HepG2 (cell line): ENCODE data around the gene ZER1. TPM values are rescaled to one million over a fixed set of nuclear protein-coding genes. Genes with fewer than 3 reads are reported as not detected.

Source experiments
- ATAC-seq: fragments of 200-7000 bp; cut with Tn5 transposase; 3 replicates; pipeline ENCODE4 v1.9.1; 2020; ENCODE audit warnings: mild to moderate bottlenecking, moderate library complexity
- BruUV-seq: library from RNA; stranded (reverse); fragments of 400-500 nt; replicated peaks from 2 replicates; lab custom pipeline; 2021; lab: Mats Ljungman, UMichigan
- CTCF ChIA-PET: fragments of 300-600 bp; formaldehyde crosslinking; extraction: SDS; loops from one replicate; lab custom pipeline; 2021; ENCODE audit warnings: low total read pairs, inconsistent platforms, low intra/inter-chr PET ratio; lab: Yijun Ruan, JAX
- POLR2A ChIA-PET: fragments of 350-600 bp; sonication (Branson Sonifier 250); formaldehyde crosslinking; loops from one replicate; lab custom pipeline; 2020; ENCODE audit warnings: antibody characterized with exemption, inconsistent platforms; lab: Yijun Ruan, JAX
- DNase-seq: peaks from one replicate; pipeline ENCODE4 v3.0.0-alpha.2; 2015; ENCODE audit warnings: low spot score
- FAIRE-seq: peaks from 3 replicates; lab custom pipeline; 2011; peaks lifted over from hg19 to GRCh38; lab: Jason Lieb, UNC
- H2AFZ ChIP-seq: one replicate; pipeline ENCODE4 v1.6.1; 2011; ENCODE audit warnings: low read length, inconsistent platforms
- H3K27ac ChIP-seq: fragments of 300-600 bp; 3 replicates; pipeline ENCODE4 v1.8.0; 2011; ENCODE audit warnings: mixed run types, mild to moderate bottlenecking, mixed read lengths, low read length, inconsistent platforms; ENCODE audit not compliant: insufficient read depth; ENCODE audit errors: extremely low read length
- H3K27me3 ChIP-seq, 2 experiments: fragments of 200-600 bp in 1 of 2; 2 replicates in 1 of 2; 3 replicates in 1 of 2; pipeline versions ENCODE4 v1.6.0 to v1.8.0; 2011; ENCODE audit warnings: low read length in 2 of 2, mild to moderate bottlenecking in 2 of 2, moderate library complexity in 2 of 2, inconsistent platforms in 1 of 2; ENCODE audit not compliant: insufficient read depth in 2 of 2, control insufficient read depth in 1 of 2
- H3K36me3 ChIP-seq, 2 experiments: fragments of 200-600 bp in 1 of 2; replicated peaks in 1 of 2; 2 replicates in 1 of 2; 3 replicates in 1 of 2; pipeline versions ENCODE4 v1.5.1 to v1.8.0; 2011; ENCODE audit warnings: low read length in 2 of 2, inconsistent platforms in 1 of 2; ENCODE audit not compliant: insufficient read depth in 2 of 2, control insufficient read depth in 1 of 2
- H3K4me1 ChIP-seq: 2 replicates; pipeline ENCODE4 v1.5.1; 2012; ENCODE audit warnings: low read length, inconsistent platforms; ENCODE audit not compliant: insufficient read depth
- H3K4me2 ChIP-seq: 2 replicates; pipeline ENCODE4 v1.6.0; 2011; ENCODE audit warnings: low read depth, low read length, inconsistent platforms
- H3K4me3 ChIP-seq, 3 experiments: fragments of 200-600 bp in 1 of 3; sonication (generic), shearing (Covaris generic) in 1 of 3; replicated peaks in 1 of 3; 2 replicates each; pipeline ENCODE4 v1.5.1; 2011 to 2016; ENCODE audit warnings: low read length in 3 of 3, inconsistent platforms in 2 of 3, low read depth in 2 of 3, mild to moderate bottlenecking in 2 of 3, control low read depth in 1 of 3, mixed read lengths in 1 of 3; ENCODE audit not compliant: insufficient read depth in 1 of 3
- H3K79me2 ChIP-seq: one replicate; pipeline ENCODE4 v1.6.1; 2011; ENCODE audit warnings: low read length, inconsistent platforms; ENCODE audit not compliant: insufficient read depth
- H3K9ac ChIP-seq: 2 replicates; pipeline ENCODE4 v1.6.0; 2011; ENCODE audit warnings: mild to moderate bottlenecking, low read depth, low read length, inconsistent platforms; ENCODE audit not compliant: insufficient read depth
- H3K9me3 ChIP-seq: 2 replicates; pipeline ENCODE4 v1.5.1; 2012; ENCODE audit warnings: mild to moderate bottlenecking, low read length
- H4K20me1 ChIP-seq: 2 replicates; pipeline ENCODE4 v1.6.0; 2011; ENCODE audit warnings: inconsistent platforms, mild to moderate bottlenecking, low read length, moderate library complexity; ENCODE audit not compliant: insufficient read depth
- ATF7 ChIP-seq, 2 experiments: fragments of 450-650 bp in 1 of 2; sonication (generic) in 1 of 2; formaldehyde crosslinking in 1 of 2; IDR thresholded peaks; 2 replicates each; pipeline versions ENCODE4 v1.4.0 to v1.6.1; 2016 to 2020; ENCODE audit warnings: antibody characterized with exemption in 1 of 2, mild to moderate bottlenecking in 1 of 2, missing genetic modification reagents in 1 of 2
- CTCF ChIP-seq: sonication (generic); formaldehyde crosslinking; IDR thresholded peaks from 2 replicates; pipeline ENCODE4 v1.5.0; 2020; ENCODE audit warnings: mild to moderate bottlenecking, missing genetic modification reagents, moderate library complexity
- NR2F1 ChIP-seq, 2 experiments: fragments of 450-650 bp in 1 of 2; formaldehyde crosslinking in 1 of 2; IDR thresholded peaks; 2 replicates each; pipeline versions ENCODE4 v1.5.0 to v1.6.1; 2016 to 2020; ENCODE audit warnings: mild to moderate bottlenecking in 1 of 2, missing compliant biosample characterization in 1 of 2, missing genetic modification reagents in 1 of 2, moderate library complexity in 1 of 2
- PITX1 ChIP-seq: sonication (generic); formaldehyde crosslinking; IDR thresholded peaks from 2 replicates; pipeline ENCODE4 v1.5.1; 2020; ENCODE audit warnings: mild to moderate bottlenecking, missing genetic modification reagents
- SRSF9 ChIP-seq: fragments of 200-400 bp; formaldehyde crosslinking; IDR thresholded peaks from 2 replicates; pipeline ENCODE4 v1.6.1; 2018; ENCODE audit warnings: borderline replicate concordance, mild to moderate bottlenecking, low read depth, low read length; ENCODE audit not compliant: insufficient read depth, poor library complexity, severe bottlenecking
- ZNF281 ChIP-seq: sonication (generic); formaldehyde crosslinking; IDR thresholded peaks from 2 replicates; pipeline ENCODE4 v1.4.0; 2020; ENCODE audit warnings: missing genetic modification reagents, borderline replicate concordance
- WGBS: methylation state at CpG from one replicate; pipeline ENCODE4 v1.1.6; 2017; ENCODE audit warnings: low lambda C conversion rate; 5-methylcytosine and 5-hydroxymethylcytosine counted together
- in situ Hi-C: cut with HindIII; loops from 2 replicates; pipeline ENCODE4 v1.10.0; 2017; ENCODE audit warnings: low pct_unique_long_range_greater_than_20kb; ENCODE audit not compliant: extremely low pct_ligation_motif_present
- intact Hi-C: fragments of 100-400 bp; cut with micrococcal nuclease; formaldehyde crosslinking; loops from one replicate; pipeline ENCODE4 v1.10.0; 2022; ENCODE audit not compliant: unreplicated experiment
- polyA plus RNA-seq, 8 experiments: library from polyadenylated mRNA; depleted of rRNA in 3 of 8; stranded (reverse) in 7 of 8; unstranded in 1 of 8; fragments of >200 nt; fragmentation: Illumina TruSeq in 4 of 8; extraction: Trizol in 4 of 8; gene quantifications; 2 replicates each; pipeline versions ENCODE4 v1.2.1 to v1.2.3, GENCODE V29; 2011 to 2016; ENCODE audit warnings: low read depth in 4 of 8, missing spikeins in 1 of 8, mixed read lengths in 1 of 8; ENCODE audit not compliant: insufficient read depth in 1 of 8
- total RNA-seq, 5 experiments: library from RNA; depleted of rRNA; stranded (reverse); fragments of >200 nt; fragmentation: Illumina TruSeq; extraction: Trizol; gene quantifications; 2 replicates each; pipeline ENCODE4 v1.2.3, GENCODE V29; 2016; ENCODE audit warnings: low read depth in 1 of 5

ZER1 gene
- total and polyA plus RNA-seq, 2 of the 13 experiments (the other 11 are each of a cell fraction or from before 2014, with no cell fraction given): 7.7 to 40.0 TPM

DNA sequence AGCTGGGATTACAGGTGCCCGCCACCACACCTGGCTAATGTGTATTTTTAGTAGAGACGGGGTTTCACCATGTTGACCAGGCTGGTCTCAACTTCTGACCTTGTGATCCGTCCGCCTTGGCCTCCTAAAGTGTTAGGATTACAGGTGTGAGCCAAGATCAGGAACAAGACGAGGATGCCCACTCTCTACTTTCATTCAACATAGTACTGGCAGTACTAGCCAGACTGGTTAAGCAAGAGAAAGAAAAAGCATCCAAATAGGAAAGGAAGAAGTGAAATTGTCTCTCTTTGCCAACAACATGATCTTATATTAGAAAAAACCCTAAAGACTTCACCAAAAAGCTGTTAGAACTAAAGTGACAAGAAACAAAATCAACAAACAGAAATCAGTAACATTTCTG, 39.1 kb upstream of the ZER1 start (continued):
- TF ChIP-seq ZNF281 (CRISPR knock-in tag): no peak
- no peak for TF ChIP-seq PITX1 (CRISPR knock-in tag)
- TF ChIP-seq SRSF9: no peak
- TF ChIP-seq ATF7 (IDR thresholded peaks at IDR 0.05): no peak
- TF ChIP-seq ATF7 (CRISPR knock-in tag; IDR thresholded peaks at IDR 0.05): no peak

DNA sequence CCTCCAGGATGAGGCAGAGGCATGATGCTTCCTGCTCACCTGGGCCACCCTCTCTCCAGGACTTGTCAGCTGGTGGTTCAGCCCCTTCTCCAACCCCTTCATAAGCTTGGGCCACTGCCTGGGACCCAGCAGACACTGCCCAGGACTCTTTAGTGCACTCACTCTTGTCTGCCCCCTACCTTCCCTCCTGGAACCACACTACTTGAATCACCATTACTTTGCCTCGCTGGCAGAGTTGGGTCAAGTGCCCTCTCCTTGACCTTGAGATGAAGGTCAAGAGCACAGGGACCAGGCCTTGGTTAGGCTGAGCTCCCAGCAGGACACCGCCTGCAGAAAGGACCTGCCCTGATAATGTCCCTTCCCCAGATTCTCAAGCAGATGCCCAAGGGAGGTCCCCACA, 38.1 kb upstream of the ZER1 start:
- Histone ChIP-seq H3K36me3 (peaks cover 6 to 22% of the 10 kb centered on the region in 2 experiments; a peak in 4 of 5 replicates), H3K27me3 (no peaks in the 10 kb centered on the region), H3K4me3 (no peak overlapping the region), H3K9ac (no peak overlapping the region), H3K27ac (no peak overlapping the region)
- no TSS peak for BruUV-seq
- peak; percentile 20 for ATAC-seq
- ChIA-PET CTCF (no interaction called here), POLR2A (interaction anchor here (2.7 kb wide), 1 partner anchor 8 kb away, joined by 11 read pairs; the partner anchor contains the start of gene ENDOG)
- no peak for FAIRE-seq
- TF ChIP-seq CTCF (CRISPR knock-in tag) (peak; percentile 26; the same call in 1 of the 2 replicates), NR2F1 (CRISPR knock-in tag; IDR thresholded peaks at IDR 0.05) (no peak)
- TF ChIP-seq, all 625 proteins: peak for 1
- H4K20me1 ChIP-seq: no peaks in the 10 kb centered on the region
- DNase-seq: no peak
- H3K9me3 ChIP-seq: no peaks in the 10 kb centered on the region
- 89% methylated on average over 2 of the region's 2 CpGs for WGBS
- H3K4me2 ChIP-seq: no peak overlapping the region
- H2AFZ ChIP-seq: no peak overlapping the region
- intact Hi-C loops (no loop called here), in situ Hi-C loops (no loop called here)
- H3K79me2 ChIP-seq: no peaks in the 10 kb centered on the region
- H3K4me1 ChIP-seq: no peaks in the 10 kb centered on the region
